Measurements from ENCODE around the gene MBD5.

DNA sequence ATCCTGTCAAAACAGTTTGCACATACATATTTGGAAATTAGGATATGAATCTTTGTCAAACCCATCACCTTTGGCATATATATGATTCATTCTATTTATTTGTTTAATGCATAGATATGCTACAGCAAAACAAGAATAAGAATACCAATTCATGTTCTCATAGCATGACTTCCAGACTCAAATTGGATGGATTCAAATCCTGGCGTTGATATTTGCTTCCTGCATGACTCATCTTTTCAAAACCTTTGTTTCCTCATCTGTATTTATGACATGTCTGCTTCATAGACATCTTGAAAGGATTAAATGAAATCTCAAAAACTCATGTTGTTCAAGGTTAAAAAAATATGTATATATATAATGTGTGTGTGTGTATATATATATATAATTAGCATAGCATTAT lies 261.3 kb downstream of the MBD5 start:
- no peak for TF ChIP-seq CTCF (conservative IDR thresholded peaks at IDR 0.05 in 1 of 2, IDR thresholded peaks at IDR 0.05 in 1 of 2; ENCODE audit: extremely low read depth in 1 of 2, insufficient read depth in 1 of 2, low read depth in 1 of 2, low read length in 2 of 2)
- no peak for TF ChIP-seq EZH2 (IDR thresholded peaks at IDR 0.05; ENCODE audit: borderline replicate concordance, low read length)

Measured in mammary epithelial cell (primary cell).